GM12892 (cell line): ENCODE results near the gene SPEM2.

Experiments
- POLR2A ChIP-seq: IDR thresholded peaks from 2 replicates; pipeline ENCODE4 v1.6.1; 2011; ENCODE audit warnings: low read depth, low read length, control low read depth
- POLR2AphosphoS5 ChIP-seq: IDR thresholded peaks from 2 replicates; pipeline ENCODE4 v1.6.1; 2011; ENCODE audit warnings: low read depth, low read length, control low read depth
- TAF1 ChIP-seq: IDR thresholded peaks from 2 replicates; pipeline ENCODE4 v1.6.1; 2011; ENCODE audit warnings: low read depth, mild to moderate bottlenecking, control low read depth, low read length, borderline replicate concordance

DNA sequence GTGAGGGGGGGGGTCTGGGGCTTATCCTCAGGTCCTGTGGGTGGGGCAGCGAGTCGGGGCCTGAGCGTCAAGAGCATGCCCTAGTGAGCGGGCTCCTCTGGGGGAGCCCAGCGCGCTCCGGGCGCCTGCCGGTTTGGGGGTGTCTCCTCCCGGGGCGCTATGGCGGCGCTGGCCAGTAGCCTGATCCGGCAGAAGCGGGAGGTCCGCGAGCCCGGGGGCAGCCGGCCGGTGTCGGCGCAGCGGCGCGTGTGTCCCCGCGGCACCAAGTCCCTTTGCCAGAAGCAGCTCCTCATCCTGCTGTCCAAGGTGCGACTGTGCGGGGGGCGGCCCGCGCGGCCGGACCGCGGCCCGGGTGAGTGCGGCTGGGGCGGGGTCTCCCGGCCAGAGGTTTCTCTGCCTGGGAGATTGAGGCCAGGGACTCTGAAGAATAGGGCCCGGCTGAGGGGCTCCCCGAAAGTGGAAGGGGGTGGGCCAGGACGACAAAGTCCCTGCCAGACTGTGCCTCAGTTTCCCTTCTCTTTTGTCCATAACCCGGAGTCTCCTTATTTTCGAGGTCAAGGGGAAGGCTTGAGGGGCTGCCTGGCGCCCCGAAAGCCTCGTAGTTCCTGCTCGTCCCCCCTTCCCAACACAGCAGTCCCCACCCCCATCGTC is 14.2 kb downstream of the SPEM2 start, which contains the start of gene FGF11:
- no peak for TF ChIP-seq POLR2A
- TF ChIP-seq TAF1: no peak
- no peak for TF ChIP-seq POLR2AphosphoS5
